Neural cell (in vitro differentiated cells): ENCODE results near the gene DCTN3. TPM values are rescaled to one million over a fixed set of nuclear protein-coding genes. Genes with fewer than 3 reads are reported as not detected.

Source experiments
- H2AFZ ChIP-seq: fragments of 200-600, 300-800 bp; sonication (generic), shearing (Covaris generic); 2 replicates; pipeline ENCODE4 v1.6.0; 2014; ENCODE audit warnings: low read depth, mild to moderate bottlenecking, antibody characterized with exemption, low read length, moderate library complexity
- H3F3A ChIP-seq: fragments of 200-600 bp; shearing (Covaris generic); 2 replicates; pipeline ENCODE4 v1.6.1; 2016; ENCODE audit warnings: mild to moderate bottlenecking, moderate library complexity, mixed read lengths, antibody characterized with exemption, low read length; ENCODE audit not compliant: insufficient read depth, poor library complexity, severe bottlenecking
- H3K27ac ChIP-seq: fragments of 200-600, 300-800 bp; sonication (generic), shearing (Covaris generic); 2 replicates; pipeline ENCODE4 v1.5.1; 2014; ENCODE audit warnings: mild to moderate bottlenecking, low read length, moderate library complexity
- H3K27me3 ChIP-seq: fragments of 300-800, 200-600 bp; sonication (generic), shearing (Covaris generic); 2 replicates; pipeline ENCODE4 v1.6.0; 2014; ENCODE audit warnings: mild to moderate bottlenecking, low read depth, low read length, moderate library complexity; ENCODE audit not compliant: insufficient read depth
- H3K36me3 ChIP-seq: fragments of 300-800, 200-600 bp; sonication (generic), shearing (Covaris generic); 2 replicates; pipeline ENCODE4 v1.5.1; 2014; ENCODE audit warnings: mild to moderate bottlenecking, antibody characterized with exemption, low read length, moderate library complexity; ENCODE audit not compliant: insufficient read depth
- H3K4me2 ChIP-seq: fragments of 300-800, 200-600 bp; sonication (generic), shearing (Covaris generic); 2 replicates; pipeline ENCODE4 v1.6.0; 2014; ENCODE audit warnings: mild to moderate bottlenecking, low read length
- H3K4me3 ChIP-seq: fragments of 300-800, 200-600 bp; sonication (generic), shearing (Covaris generic); 2 replicates; pipeline ENCODE4 v1.5.1; 2014; ENCODE audit warnings: mild to moderate bottlenecking, low read length, moderate library complexity
- H3K79me2 ChIP-seq: fragments of 200-600 bp; shearing (Covaris generic); replicated peaks from 2 replicates; pipeline ENCODE4 v1.6.0; 2014; ENCODE audit warnings: mild to moderate bottlenecking, low read length, moderate library complexity; ENCODE audit not compliant: insufficient read depth
- H3K9ac ChIP-seq: fragments of 300-800, 200-600 bp; sonication (generic), shearing (Covaris generic); 2 replicates; pipeline ENCODE4 v1.6.1; 2016; ENCODE audit warnings: mild to moderate bottlenecking, low read length, mixed read lengths
- H3K9me2 ChIP-seq: fragments of 200-600 bp; shearing (Covaris generic); 2 replicates; pipeline ENCODE4 v1.6.1; 2016; ENCODE audit warnings: mild to moderate bottlenecking, low read length, mixed read lengths; ENCODE audit not compliant: insufficient read depth
- H3K9me3 ChIP-seq: fragments of 200-600, 300-800 bp; sonication (generic), shearing (Covaris generic); 2 replicates; pipeline ENCODE4 v1.6.1; 2016; ENCODE audit warnings: mild to moderate bottlenecking, mixed run types, low read length, moderate library complexity, mixed read lengths
- H4K20me1 ChIP-seq: fragments of 200-600 bp; shearing (Covaris generic); 2 replicates; pipeline ENCODE4 v1.6.1; 2016; ENCODE audit warnings: mild to moderate bottlenecking, mixed run types; ENCODE audit not compliant: insufficient read depth
- EP300 ChIP-seq: fragments of 450-650 bp; conservative IDR thresholded peaks from 2 replicates; pipeline ENCODE4 v1.6.1; 2014; ENCODE audit warnings: antibody characterized with exemption, mild to moderate bottlenecking, moderate library complexity; ENCODE audit not compliant: poor library complexity, severe bottlenecking
- EZH2 ChIP-seq: fragments of 200-600, 300-800 bp; shearing (Covaris generic), sonication (generic); IDR thresholded peaks from 2 replicates; pipeline ENCODE4 v1.6.1; 2014; ENCODE audit warnings: antibody characterized with exemption, low read length, borderline replicate concordance, mild to moderate bottlenecking; ENCODE audit not compliant: insufficient read depth, poor library complexity, severe bottlenecking
- MXI1 ChIP-seq: fragments of 450-650 bp; conservative IDR thresholded peaks from 2 replicates; pipeline ENCODE4 v1.6.1; 2014; ENCODE audit warnings: antibody characterized with exemption, mild to moderate bottlenecking; ENCODE audit not compliant: poor library complexity, severe bottlenecking
- POLR2AphosphoS5 ChIP-seq: IDR thresholded peaks from 2 replicates; pipeline ENCODE4 v1.6.1; 2012
- RAD21 ChIP-seq: fragments of 450-650 bp; conservative IDR thresholded peaks from 2 replicates; pipeline ENCODE4 v1.6.1; 2014; ENCODE audit warnings: antibody characterized with exemption, mild to moderate bottlenecking, moderate library complexity
- SMC3 ChIP-seq: fragments of 450-650 bp; conservative IDR thresholded peaks from 2 replicates; pipeline ENCODE4 v1.6.1; 2014; ENCODE audit warnings: antibody characterized with exemption, mild to moderate bottlenecking, moderate library complexity; ENCODE audit not compliant: poor library complexity
- TAF1 ChIP-seq: IDR thresholded peaks from 2 replicates; pipeline ENCODE4 v1.6.1; 2012; ENCODE audit warnings: low read depth
- polyA plus RNA-seq: library from polyadenylated mRNA; depleted of rRNA; stranded (reverse); fragments of >200 nt; gene quantifications from 2 replicates; pipeline ENCODE4 v1.2.3, GENCODE V29; 2014
- TF ChIP-seq, protein P1 (sequence below): fragments of 450-650 bp; IDR thresholded peaks from 2 replicates; pipeline ENCODE4 v1.5.1; 2014; ENCODE audit warnings: antibody characterized with exemption, mild to moderate bottlenecking, moderate library complexity; ENCODE audit not compliant: poor library complexity, severe bottlenecking
- TF ChIP-seq, protein P2 (sequence below): IDR thresholded peaks from 2 replicates; pipeline ENCODE4 v1.6.1; 2012; ENCODE audit warnings: borderline replicate concordance

DCTN3 gene
- polyA plus RNA-seq, 1 donor from 2014 or later, result 380 TPM

DNA sequence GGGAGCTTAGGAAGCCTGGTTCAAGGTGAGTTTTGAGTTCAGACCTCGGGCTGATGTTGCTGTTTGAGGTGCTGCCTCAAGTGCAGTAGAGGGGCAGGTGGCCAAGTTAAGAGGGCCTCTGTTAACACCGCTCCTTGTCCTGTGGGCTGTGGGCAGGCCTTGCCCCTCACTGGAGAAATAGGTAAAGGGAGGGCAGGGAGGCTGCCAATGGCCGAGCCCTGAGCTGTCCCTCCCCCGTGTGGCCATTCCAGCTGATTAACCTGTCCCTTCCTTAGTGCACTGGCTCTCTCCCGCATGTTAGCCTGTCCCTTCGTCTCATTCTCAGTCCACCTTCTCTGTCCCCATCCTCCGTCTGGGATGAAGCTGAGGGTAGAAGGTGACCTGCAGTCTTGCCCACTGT, 52.2 kb downstream of the DCTN3 start:
- Histone ChIP-seq H3K36me3 (no peaks in the 10 kb centered on the region), H3K9ac (no peak overlapping the region)

GRCh38 chr9:34566972-34567371, 53.3 kb downstream of the DCTN3 start:
- no peaks in the 10 kb centered on the region for H4K20me1 ChIP-seq

More for the DNA sequence above, 52.2 kb downstream of the DCTN3 start:
- no peaks in the 10 kb centered on the region for H3K9me3 ChIP-seq
- H3F3A ChIP-seq, result no peaks in the 10 kb centered on the region
- no peak for TF ChIP-seq RAD21
- no peak for TF ChIP-seq MXI1
- TF ChIP-seq, protein P1, sequence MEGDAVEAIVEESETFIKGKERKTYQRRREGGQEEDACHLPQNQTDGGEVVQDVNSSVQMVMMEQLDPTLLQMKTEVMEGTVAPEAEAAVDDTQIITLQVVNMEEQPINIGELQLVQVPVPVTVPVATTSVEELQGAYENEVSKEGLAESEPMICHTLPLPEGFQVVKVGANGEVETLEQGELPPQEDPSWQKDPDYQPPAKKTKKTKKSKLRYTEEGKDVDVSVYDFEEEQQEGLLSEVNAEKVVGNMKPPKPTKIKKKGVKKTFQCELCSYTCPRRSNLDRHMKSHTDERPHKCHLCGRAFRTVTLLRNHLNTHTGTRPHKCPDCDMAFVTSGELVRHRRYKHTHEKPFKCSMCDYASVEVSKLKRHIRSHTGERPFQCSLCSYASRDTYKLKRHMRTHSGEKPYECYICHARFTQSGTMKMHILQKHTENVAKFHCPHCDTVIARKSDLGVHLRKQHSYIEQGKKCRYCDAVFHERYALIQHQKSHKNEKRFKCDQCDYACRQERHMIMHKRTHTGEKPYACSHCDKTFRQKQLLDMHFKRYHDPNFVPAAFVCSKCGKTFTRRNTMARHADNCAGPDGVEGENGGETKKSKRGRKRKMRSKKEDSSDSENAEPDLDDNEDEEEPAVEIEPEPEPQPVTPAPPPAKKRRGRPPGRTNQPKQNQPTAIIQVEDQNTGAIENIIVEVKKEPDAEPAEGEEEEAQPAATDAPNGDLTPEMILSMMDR, result no peak
- TF ChIP-seq, protein P2, sequence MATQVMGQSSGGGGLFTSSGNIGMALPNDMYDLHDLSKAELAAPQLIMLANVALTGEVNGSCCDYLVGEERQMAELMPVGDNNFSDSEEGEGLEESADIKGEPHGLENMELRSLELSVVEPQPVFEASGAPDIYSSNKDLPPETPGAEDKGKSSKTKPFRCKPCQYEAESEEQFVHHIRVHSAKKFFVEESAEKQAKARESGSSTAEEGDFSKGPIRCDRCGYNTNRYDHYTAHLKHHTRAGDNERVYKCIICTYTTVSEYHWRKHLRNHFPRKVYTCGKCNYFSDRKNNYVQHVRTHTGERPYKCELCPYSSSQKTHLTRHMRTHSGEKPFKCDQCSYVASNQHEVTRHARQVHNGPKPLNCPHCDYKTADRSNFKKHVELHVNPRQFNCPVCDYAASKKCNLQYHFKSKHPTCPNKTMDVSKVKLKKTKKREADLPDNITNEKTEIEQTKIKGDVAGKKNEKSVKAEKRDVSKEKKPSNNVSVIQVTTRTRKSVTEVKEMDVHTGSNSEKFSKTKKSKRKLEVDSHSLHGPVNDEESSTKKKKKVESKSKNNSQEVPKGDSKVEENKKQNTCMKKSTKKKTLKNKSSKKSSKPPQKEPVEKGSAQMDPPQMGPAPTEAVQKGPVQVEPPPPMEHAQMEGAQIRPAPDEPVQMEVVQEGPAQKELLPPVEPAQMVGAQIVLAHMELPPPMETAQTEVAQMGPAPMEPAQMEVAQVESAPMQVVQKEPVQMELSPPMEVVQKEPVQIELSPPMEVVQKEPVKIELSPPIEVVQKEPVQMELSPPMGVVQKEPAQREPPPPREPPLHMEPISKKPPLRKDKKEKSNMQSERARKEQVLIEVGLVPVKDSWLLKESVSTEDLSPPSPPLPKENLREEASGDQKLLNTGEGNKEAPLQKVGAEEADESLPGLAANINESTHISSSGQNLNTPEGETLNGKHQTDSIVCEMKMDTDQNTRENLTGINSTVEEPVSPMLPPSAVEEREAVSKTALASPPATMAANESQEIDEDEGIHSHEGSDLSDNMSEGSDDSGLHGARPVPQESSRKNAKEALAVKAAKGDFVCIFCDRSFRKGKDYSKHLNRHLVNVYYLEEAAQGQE, result no peak
- no peak for TF ChIP-seq EP300
- TF ChIP-seq TAF1, result no peak
- TF ChIP-seq SMC3, result no peak
- TF ChIP-seq EZH2, result no peak
- no peak for TF ChIP-seq POLR2AphosphoS5
- no peaks in the 10 kb centered on the region for H3K9me2 ChIP-seq
- no peaks in the 10 kb centered on the region for H4K20me1 ChIP-seq
- H3K79me2 ChIP-seq, result peaks cover 12% of the 10 kb centered on the region
- H3K4me2 ChIP-seq, result no peak overlapping the region
- no peak overlapping the region for H3K27ac ChIP-seq
- no peak overlapping the region for H3K4me3 ChIP-seq
- no peak overlapping the region for H2AFZ ChIP-seq
- H3K27me3 ChIP-seq, result no peaks in the 10 kb centered on the region

More at GRCh38 chr9:34566972-34567371, 53.3 kb downstream of the DCTN3 start:
- Histone ChIP-seq H3K4me2 (no peak overlapping the region), H3K9me2 (no peaks in the 10 kb centered on the region), H2AFZ (no peak overlapping the region), H3K9me3 (no peaks in the 10 kb centered on the region), H3K79me2 (peaks cover 6% of the 10 kb centered on the region), H3K9ac (no peak overlapping the region), H3K27me3 (no peaks in the 10 kb centered on the region), H3F3A (no peaks in the 10 kb centered on the region), H3K27ac (no peak overlapping the region), H3K4me3 (no peak overlapping the region), H3K36me3 (peaks cover 4% of the 10 kb centered on the region)
- TF ChIP-seq TAF1 (no peak), POLR2AphosphoS5 (no peak), RAD21 (no peak), EP300 (no peak), SMC3 (no peak), MXI1 (no peak), EZH2 (no peak)
- TF ChIP-seq, protein P1, result no peak
- TF ChIP-seq, protein P2, result no peak
